GM12878 (cell line): ENCODE data around the gene KPNA1.

Source experiments
- TF ChIP-seq, protein P1 (sequence below): IDR thresholded peaks from 2 replicates; pipeline ENCODE4 v1.6.1; 2012; ENCODE audit warnings: mild to moderate bottlenecking, low read depth, low read length
- TF ChIP-seq, protein P2 (sequence below), 3 experiments: IDR thresholded peaks in 2 of 3; conservative IDR thresholded peaks in 1 of 3; 2 replicates each; pipeline ENCODE4 v1.5.1; 2011; ENCODE audit warnings: low read depth in 3 of 3, low read length in 3 of 3, mild to moderate bottlenecking in 3 of 3, control low read depth in 2 of 3, moderate library complexity in 2 of 3, inconsistent platforms in 1 of 3, mixed read lengths in 1 of 3; ENCODE audit not compliant: control insufficient read depth in 2 of 3, insufficient read depth in 1 of 3; ENCODE audit errors: extremely low read depth in 1 of 3

DNA sequence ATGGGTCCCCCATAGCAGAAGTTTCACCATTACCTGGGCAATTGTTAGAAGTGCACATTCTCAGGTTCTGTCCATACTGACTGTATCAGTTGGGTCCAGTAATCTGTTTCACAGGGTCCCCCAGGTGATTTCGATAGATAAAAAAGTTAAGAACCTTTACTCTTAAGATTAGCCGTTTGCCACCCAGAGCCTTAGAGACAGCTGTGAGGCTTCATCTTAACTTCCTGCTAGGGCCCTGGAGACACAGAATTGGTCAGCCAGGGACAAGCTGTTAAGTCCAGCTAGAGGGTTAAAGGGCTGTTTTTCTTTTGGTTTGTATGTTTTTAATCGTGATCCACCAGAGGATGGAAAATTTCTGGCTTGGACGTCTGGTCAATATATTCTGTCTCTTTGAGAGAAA lies 124.1 kb downstream of the KPNA1 start:
- TF ChIP-seq, protein P1, sequence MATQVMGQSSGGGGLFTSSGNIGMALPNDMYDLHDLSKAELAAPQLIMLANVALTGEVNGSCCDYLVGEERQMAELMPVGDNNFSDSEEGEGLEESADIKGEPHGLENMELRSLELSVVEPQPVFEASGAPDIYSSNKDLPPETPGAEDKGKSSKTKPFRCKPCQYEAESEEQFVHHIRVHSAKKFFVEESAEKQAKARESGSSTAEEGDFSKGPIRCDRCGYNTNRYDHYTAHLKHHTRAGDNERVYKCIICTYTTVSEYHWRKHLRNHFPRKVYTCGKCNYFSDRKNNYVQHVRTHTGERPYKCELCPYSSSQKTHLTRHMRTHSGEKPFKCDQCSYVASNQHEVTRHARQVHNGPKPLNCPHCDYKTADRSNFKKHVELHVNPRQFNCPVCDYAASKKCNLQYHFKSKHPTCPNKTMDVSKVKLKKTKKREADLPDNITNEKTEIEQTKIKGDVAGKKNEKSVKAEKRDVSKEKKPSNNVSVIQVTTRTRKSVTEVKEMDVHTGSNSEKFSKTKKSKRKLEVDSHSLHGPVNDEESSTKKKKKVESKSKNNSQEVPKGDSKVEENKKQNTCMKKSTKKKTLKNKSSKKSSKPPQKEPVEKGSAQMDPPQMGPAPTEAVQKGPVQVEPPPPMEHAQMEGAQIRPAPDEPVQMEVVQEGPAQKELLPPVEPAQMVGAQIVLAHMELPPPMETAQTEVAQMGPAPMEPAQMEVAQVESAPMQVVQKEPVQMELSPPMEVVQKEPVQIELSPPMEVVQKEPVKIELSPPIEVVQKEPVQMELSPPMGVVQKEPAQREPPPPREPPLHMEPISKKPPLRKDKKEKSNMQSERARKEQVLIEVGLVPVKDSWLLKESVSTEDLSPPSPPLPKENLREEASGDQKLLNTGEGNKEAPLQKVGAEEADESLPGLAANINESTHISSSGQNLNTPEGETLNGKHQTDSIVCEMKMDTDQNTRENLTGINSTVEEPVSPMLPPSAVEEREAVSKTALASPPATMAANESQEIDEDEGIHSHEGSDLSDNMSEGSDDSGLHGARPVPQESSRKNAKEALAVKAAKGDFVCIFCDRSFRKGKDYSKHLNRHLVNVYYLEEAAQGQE = no peak
- TF ChIP-seq, protein P2, sequence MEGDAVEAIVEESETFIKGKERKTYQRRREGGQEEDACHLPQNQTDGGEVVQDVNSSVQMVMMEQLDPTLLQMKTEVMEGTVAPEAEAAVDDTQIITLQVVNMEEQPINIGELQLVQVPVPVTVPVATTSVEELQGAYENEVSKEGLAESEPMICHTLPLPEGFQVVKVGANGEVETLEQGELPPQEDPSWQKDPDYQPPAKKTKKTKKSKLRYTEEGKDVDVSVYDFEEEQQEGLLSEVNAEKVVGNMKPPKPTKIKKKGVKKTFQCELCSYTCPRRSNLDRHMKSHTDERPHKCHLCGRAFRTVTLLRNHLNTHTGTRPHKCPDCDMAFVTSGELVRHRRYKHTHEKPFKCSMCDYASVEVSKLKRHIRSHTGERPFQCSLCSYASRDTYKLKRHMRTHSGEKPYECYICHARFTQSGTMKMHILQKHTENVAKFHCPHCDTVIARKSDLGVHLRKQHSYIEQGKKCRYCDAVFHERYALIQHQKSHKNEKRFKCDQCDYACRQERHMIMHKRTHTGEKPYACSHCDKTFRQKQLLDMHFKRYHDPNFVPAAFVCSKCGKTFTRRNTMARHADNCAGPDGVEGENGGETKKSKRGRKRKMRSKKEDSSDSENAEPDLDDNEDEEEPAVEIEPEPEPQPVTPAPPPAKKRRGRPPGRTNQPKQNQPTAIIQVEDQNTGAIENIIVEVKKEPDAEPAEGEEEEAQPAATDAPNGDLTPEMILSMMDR (IDR thresholded peaks at IDR 0.05 in 2 of 3, conservative IDR thresholded peaks at IDR 0.05 in 1 of 3; ENCODE audit: control insufficient read depth in 2 of 3, extremely low read depth in 1 of 3, insufficient read depth in 1 of 3, low read depth in 3 of 3, low read length in 3 of 3) = no peak
